GM13976 (cell line): ENCODE data around the gene MCOLN3.

Source experiments
- DNase-seq: peaks from one replicate; pipeline ENCODE4 v3.0.0; 2012; ENCODE audit warnings: low spot score
- in situ Hi-C: fragments of 300-500 bp; cut with MboI; formaldehyde crosslinking; loops from one replicate; pipeline ENCODE4 v1.12.0; 2022; ENCODE audit warnings: low sequenced_read_pairs, mixed read lengths, inconsistent platforms; ENCODE audit not compliant: unreplicated experiment
- TF ChIP-seq, protein P1 (sequence below): IDR thresholded peaks from 2 replicates; pipeline ENCODE4 v1.5.1; 2012; ENCODE audit warnings: borderline replicate concordance, mild to moderate bottlenecking; ENCODE audit not compliant: insufficient read depth; ENCODE audit errors: extremely low read depth, missing control alignments, control extremely low read depth

The MCOLN3 gene

DNA sequence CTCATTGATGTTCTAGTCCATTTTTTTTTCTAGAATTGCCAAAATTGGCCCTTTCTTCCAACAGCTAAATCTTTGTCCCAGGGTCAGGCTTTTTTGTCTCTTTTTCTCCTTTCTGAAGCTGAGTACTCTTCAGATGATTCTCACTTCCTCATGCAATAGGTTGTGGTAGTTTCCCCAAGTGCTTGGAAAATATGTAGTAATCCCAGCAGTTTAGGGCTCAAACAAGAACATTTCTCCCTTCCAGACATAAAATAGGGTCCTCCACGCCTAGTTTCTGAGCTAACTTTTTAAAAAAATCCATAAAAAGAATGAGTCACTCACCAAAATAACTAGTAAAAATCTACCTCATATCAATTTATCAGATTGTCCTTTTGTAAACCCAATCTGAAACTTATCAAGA is 10.0 kb upstream of the MCOLN3 start:
- TF ChIP-seq, protein P1, sequence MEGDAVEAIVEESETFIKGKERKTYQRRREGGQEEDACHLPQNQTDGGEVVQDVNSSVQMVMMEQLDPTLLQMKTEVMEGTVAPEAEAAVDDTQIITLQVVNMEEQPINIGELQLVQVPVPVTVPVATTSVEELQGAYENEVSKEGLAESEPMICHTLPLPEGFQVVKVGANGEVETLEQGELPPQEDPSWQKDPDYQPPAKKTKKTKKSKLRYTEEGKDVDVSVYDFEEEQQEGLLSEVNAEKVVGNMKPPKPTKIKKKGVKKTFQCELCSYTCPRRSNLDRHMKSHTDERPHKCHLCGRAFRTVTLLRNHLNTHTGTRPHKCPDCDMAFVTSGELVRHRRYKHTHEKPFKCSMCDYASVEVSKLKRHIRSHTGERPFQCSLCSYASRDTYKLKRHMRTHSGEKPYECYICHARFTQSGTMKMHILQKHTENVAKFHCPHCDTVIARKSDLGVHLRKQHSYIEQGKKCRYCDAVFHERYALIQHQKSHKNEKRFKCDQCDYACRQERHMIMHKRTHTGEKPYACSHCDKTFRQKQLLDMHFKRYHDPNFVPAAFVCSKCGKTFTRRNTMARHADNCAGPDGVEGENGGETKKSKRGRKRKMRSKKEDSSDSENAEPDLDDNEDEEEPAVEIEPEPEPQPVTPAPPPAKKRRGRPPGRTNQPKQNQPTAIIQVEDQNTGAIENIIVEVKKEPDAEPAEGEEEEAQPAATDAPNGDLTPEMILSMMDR = no peak
- peak; percentile 24 for DNase-seq
- in situ Hi-C loops = no loop called here

- DNase-seq = no peak
- in situ Hi-C loops = no loop called here
- TF ChIP-seq, protein P1 = no peak
These were observed 6.4 kb upstream of the MCOLN3 start for GRCh38 chr1:85054664-85055063.

- TF ChIP-seq, protein P1 = no peak
These were observed 1.5 kb upstream of the MCOLN3 start for GRCh38 chr1:85049735-85050166.

DNA sequence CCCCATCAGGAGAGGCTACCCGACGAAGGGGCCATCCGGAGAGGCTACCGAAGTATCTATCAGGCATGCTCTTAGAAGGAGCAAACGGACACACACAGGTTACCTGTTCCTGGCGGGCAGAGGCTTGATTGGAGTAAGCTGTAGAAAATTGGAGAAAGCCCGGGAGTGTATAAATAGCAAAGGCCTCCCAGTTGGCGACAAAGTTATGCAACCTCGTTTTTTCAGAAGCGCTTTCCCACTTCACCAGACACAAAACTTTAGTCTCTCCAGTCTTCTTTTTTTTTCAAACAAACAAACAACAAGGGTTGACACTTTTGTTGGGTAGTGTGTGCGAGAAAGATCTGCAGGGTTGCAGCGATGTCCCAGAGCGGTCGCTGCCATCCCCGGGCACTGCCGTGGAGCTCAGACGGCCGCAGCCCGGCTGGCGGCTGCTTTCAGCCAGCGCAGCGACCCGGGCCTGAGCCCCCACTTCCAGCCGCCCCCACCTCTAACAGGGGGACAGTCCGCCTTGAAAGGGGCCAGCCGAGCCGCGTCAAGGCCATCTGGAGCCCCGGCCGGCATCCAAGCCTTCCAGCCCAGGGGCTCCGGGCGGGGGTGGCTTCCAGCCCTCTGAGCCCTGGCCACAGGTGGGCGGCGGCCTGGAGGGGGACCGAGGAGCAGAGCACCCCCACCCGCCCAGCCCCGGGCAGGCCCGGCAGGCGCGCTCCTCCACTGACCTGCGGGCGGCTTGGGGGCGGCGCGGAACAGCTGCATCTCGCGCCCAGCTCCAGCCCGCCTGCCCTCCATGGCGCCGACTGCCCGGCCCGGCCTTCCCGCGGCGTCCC is 616 bp downstream of the MCOLN3 start:
- DNase-seq = peak; percentile 68
- TF ChIP-seq, protein P1 = no peak
- in situ Hi-C loops = no loop called here

More at GRCh38 chr1:85049735-85050166, 1.5 kb upstream of the MCOLN3 start:
- DNase-seq = no peak
- in situ Hi-C loops = no loop called here

DNA sequence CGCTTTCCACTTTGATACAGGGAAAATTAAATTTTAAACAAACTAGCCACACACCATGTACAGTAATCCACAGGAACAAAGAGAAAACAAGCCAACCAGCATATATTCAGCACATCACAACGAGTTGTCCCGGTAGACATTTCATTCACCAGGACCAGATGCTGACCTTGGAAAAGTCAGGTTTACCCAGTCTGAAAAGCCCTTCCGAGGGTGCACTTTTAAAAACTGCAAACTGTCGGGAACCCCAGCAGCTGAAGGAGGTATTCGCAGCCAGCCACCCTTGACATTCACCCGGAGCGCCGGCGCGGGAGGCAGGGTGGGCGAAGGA is 1.2 kb downstream of the MCOLN3 start:
- TF ChIP-seq, protein P1 = no peak
- no peak for DNase-seq
- in situ Hi-C loops = no loop called here

- in situ Hi-C loops = no loop called here
- TF ChIP-seq, protein P1 = no peak
- DNase-seq = no peak
These were observed 5.9 kb downstream of the MCOLN3 start for GRCh38 chr1:85042413-85042812.
